HG02852 (cell line): Measurements from ENCODE around the gene SLC8A1.

Experiments used
- ATAC-seq: cut with Tn5 transposase; IDR thresholded peaks from one replicate; pipeline ENCODE4 v1.9.1; 2021; ENCODE audit warnings: mild to moderate bottlenecking, moderate library complexity; ENCODE audit not compliant: unreplicated experiment

Gene SLC8A1

GRCh38 chr2:40430776-40431599 is 20.9 kb downstream of the SLC8A1 start:
- ATAC-seq = no peak

GRCh38 chr2:40428439-40428838 is 23.5 kb downstream of the SLC8A1 start:
- ATAC-seq = no peak

- ATAC-seq = no peak
Observed at GRCh38 chr2:40421631-40422297, 30.1 kb downstream of the SLC8A1 start.

- no peak for ATAC-seq
Observed at GRCh38 chr2:40420478-40420877, 31.4 kb downstream of the SLC8A1 start.

- no peak for ATAC-seq
Observed at GRCh38 chr2:40419364-40419762, 32.5 kb downstream of the SLC8A1 start.

- ATAC-seq = no peak
Observed at GRCh38 chr2:40418614-40419363, 33.1 kb downstream of the SLC8A1 start.

GRCh38 chr2:40416486-40416885 is 35.4 kb downstream of the SLC8A1 start:
- no peak for ATAC-seq

GRCh38 chr2:40415391-40415790 is 36.5 kb downstream of the SLC8A1 start:
- ATAC-seq = no peak

- ATAC-seq = no peak
Observed at GRCh38 chr2:40412456-40412855, 39.4 kb downstream of the SLC8A1 start.

- no peak for ATAC-seq
Observed at GRCh38 chr2:40410695-40411094, 41.2 kb downstream of the SLC8A1 start.

- no peak for ATAC-seq
Observed at GRCh38 chr2:40409734-40410133, 42.2 kb downstream of the SLC8A1 start.

- no peak for ATAC-seq
Observed at GRCh38 chr2:40406485-40407289, 45.2 kb downstream of the SLC8A1 start.

- ATAC-seq = no peak
Observed at GRCh38 chr2:40405465-40405864, 46.4 kb downstream of the SLC8A1 start.

GRCh38 chr2:40404517-40404916 is 47.4 kb downstream of the SLC8A1 start:
- no peak for ATAC-seq

- no peak for ATAC-seq
Observed at GRCh38 chr2:40403233-40403836, 48.6 kb downstream of the SLC8A1 start.

- no peak for ATAC-seq
Observed at GRCh38 chr2:40401896-40402295, 50.0 kb downstream of the SLC8A1 start.

- ATAC-seq = no peak
Observed at GRCh38 chr2:40400336-40400953, 51.4 kb downstream of the SLC8A1 start.

- no peak for ATAC-seq
Observed at GRCh38 chr2:40397765-40398164, 54.1 kb downstream of the SLC8A1 start.

- no peak for ATAC-seq
Observed at GRCh38 chr2:40396124-40396523, 55.8 kb downstream of the SLC8A1 start.
